Upper lobe of left lung (tissue), 4 donors: ENCODE measurements around the gene IL36RN.

Experiments used
- EP300 ChIP-seq, 4 donors: sonication (generic); formaldehyde crosslinking; IDR thresholded peaks; one replicate each; pipeline ENCODE4 v1.5.1; 2017; ENCODE audit warnings: antibody characterized with exemption in 4 of 4, control low read depth in 2 of 4
- POLR2A ChIP-seq, 4 donors: fragments of 450-650 bp; IDR thresholded peaks; one replicate each; pipeline ENCODE4 v1.5.1; 2016 to 2017; ENCODE audit warnings: antibody characterized with exemption in 4 of 4, mild to moderate bottlenecking in 2 of 4
- POLR2AphosphoS5 ChIP-seq, 2 donors: sonication (generic); formaldehyde crosslinking; IDR thresholded peaks; one replicate each; pipeline ENCODE4 v1.5.1; 2017; ENCODE audit warnings: antibody characterized with exemption in 2 of 2
- TF ChIP-seq, protein P1 (sequence below), 6 experiments: fragments of 450-650 bp in 4 of 6; fragments of 200-600 bp in 2 of 6; sonication (generic) in 2 of 6; IDR thresholded peaks; one replicate each; pipeline ENCODE4 v1.5.1; 2016 to 2019; ENCODE audit warnings: antibody characterized with exemption in 6 of 6

- TF ChIP-seq, protein P1, sequence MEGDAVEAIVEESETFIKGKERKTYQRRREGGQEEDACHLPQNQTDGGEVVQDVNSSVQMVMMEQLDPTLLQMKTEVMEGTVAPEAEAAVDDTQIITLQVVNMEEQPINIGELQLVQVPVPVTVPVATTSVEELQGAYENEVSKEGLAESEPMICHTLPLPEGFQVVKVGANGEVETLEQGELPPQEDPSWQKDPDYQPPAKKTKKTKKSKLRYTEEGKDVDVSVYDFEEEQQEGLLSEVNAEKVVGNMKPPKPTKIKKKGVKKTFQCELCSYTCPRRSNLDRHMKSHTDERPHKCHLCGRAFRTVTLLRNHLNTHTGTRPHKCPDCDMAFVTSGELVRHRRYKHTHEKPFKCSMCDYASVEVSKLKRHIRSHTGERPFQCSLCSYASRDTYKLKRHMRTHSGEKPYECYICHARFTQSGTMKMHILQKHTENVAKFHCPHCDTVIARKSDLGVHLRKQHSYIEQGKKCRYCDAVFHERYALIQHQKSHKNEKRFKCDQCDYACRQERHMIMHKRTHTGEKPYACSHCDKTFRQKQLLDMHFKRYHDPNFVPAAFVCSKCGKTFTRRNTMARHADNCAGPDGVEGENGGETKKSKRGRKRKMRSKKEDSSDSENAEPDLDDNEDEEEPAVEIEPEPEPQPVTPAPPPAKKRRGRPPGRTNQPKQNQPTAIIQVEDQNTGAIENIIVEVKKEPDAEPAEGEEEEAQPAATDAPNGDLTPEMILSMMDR (IDR thresholded peaks at IDR 0.05), result no peak
- TF ChIP-seq POLR2AphosphoS5 (IDR thresholded peaks at IDR 0.05), result no peak
- TF ChIP-seq POLR2A (IDR thresholded peaks at IDR 0.05), result no peak
- no peak for TF ChIP-seq EP300 (IDR thresholded peaks at IDR 0.05)
Measured at GRCh38 chr2:113105047-113105785, 46.2 kb downstream of the IL36RN start.
